Endometrium (tissue), 2 donors: Measurements from ENCODE around the gene GDI1.
"Not testable (repeated sequence)": the region's sequence is repeated elsewhere in the genome, so short reads cannot be mapped to it uniquely, and the experiment has no call there.

Source experiments
- FAIRE-seq: peaks from 2 replicates; lab custom pipeline; 2012; peaks lifted over from hg19 to GRCh38; lab: Jason Lieb, UNC
- donor health status: control.
- donor health status: control.

Gene GDI1

GRCh38 chrX:154436983-154437752, at the start of gene GDI1:
TSS of gene GDI1 (plus strand) at chrX:154437154. CDS start at chrX:154437255, 101 bp downstream.
- no peak for FAIRE-seq

- peak; percentile 66 for FAIRE-seq
Measured at GRCh38 chrX:154388094-154388493, 48.9 kb upstream of the GDI1 start.

- FAIRE-seq: not testable (repeated sequence)
Measured at GRCh38 chrX:154388649-154389048, 48.3 kb upstream of the GDI1 start.

- peak; percentile 57 for FAIRE-seq
Measured at GRCh38 chrX:154389812-154390747, 46.9 kb upstream of the GDI1 start.

- not testable (repeated sequence) for FAIRE-seq
Measured at GRCh38 chrX:154396363-154396762, 40.6 kb upstream of the GDI1 start.

GRCh38 chrX:154396973-154397887, 39.7 kb upstream of the GDI1 start:
- FAIRE-seq: no peak

GRCh38 chrX:154397888-154398667, 38.9 kb upstream of the GDI1 start, which contains the start of gene RPL10:
TSS of gene RPL10 (plus strand) at chrX:154398377. CDS start at chrX:154398520, 143 bp downstream.
- FAIRE-seq: peak; percentile 69

- FAIRE-seq: no peak
Measured at GRCh38 chrX:154398668-154399526, 38.1 kb upstream of the GDI1 start.

- no peak for FAIRE-seq
Measured at GRCh38 chrX:154399527-154400368, 37.2 kb upstream of the GDI1 start.

- FAIRE-seq: not testable (repeated sequence)
Measured at GRCh38 chrX:154400369-154400817, 36.6 kb upstream of the GDI1 start.

- FAIRE-seq: no peak
Measured at GRCh38 chrX:154401045-154401799, 35.7 kb upstream of the GDI1 start.

- FAIRE-seq: no peak
Measured at GRCh38 chrX:154401918-154402621, 34.9 kb upstream of the GDI1 start.

GRCh38 chrX:154402622-154403127, 34.3 kb upstream of the GDI1 start:
- FAIRE-seq: no peak

GRCh38 chrX:154403192-154403591, 33.8 kb upstream of the GDI1 start:
- FAIRE-seq: no peak

- no peak for FAIRE-seq
Measured at GRCh38 chrX:154403858-154404257, 33.1 kb upstream of the GDI1 start.

GRCh38 chrX:154404625-154405192, 32.2 kb upstream of the GDI1 start:
- no peak for FAIRE-seq

- no peak for FAIRE-seq
Measured at GRCh38 chrX:154408659-154409221, 28.2 kb upstream of the GDI1 start.
